Kidney (tissue), 14 donors: ENCODE data around the gene HOXD8. TPM values are rescaled to one million over a fixed set of nuclear protein-coding genes. Genes with fewer than 3 reads are reported as not detected.

Experiments
- DNase-seq, 5 donors: peaks; one replicate each; pipeline ENCODE4 v3.0.0-alpha.2; 2013 to 2020
- FAIRE-seq: peaks from 2 replicates; lab custom pipeline; 2012; peaks lifted over from hg19 to GRCh38; lab: Jason Lieb, UNC
- H3K27ac ChIP-seq, 2 donors: one replicate each; pipeline ENCODE4 v1.7.0; 2013; ENCODE audit warnings: low read depth in 2 of 2, low read length in 2 of 2, inconsistent platforms in 1 of 2
- H3K27me3 ChIP-seq: one replicate; pipeline ENCODE4 v1.7.1; 2013; ENCODE audit warnings: low read length, inconsistent platforms; ENCODE audit not compliant: control insufficient read depth, insufficient read depth
- H3K36me3 ChIP-seq, 3 donors: one replicate each; pipeline versions ENCODE4 v1.7.0 to v1.7.1; 2013; ENCODE audit warnings: low read length in 3 of 3, control low read depth in 1 of 3, inconsistent platforms in 1 of 3; ENCODE audit not compliant: insufficient read depth in 3 of 3, control insufficient read depth in 2 of 3
- H3K4me1 ChIP-seq, 3 donors: one replicate each; pipeline versions ENCODE4 v1.7.0 to v1.7.1; 2013; ENCODE audit warnings: low read length in 3 of 3, inconsistent platforms in 1 of 3, low read depth in 1 of 3; ENCODE audit not compliant: control insufficient read depth in 2 of 3, insufficient read depth in 2 of 3
- H3K4me3 ChIP-seq, 3 donors: one replicate each; pipeline versions ENCODE4 v1.7.0 to v1.8.1; 2013; ENCODE audit warnings: low read length in 3 of 3, control low read depth in 1 of 3, inconsistent platforms in 1 of 3
- H3K9ac ChIP-seq, 3 donors: one replicate each; pipeline versions ENCODE4 v1.7.0 to v1.7.1; 2013; ENCODE audit warnings: low read length in 3 of 3, control low read depth in 1 of 3, inconsistent platforms in 1 of 3
- H3K9me3 ChIP-seq, 3 donors: one replicate each; pipeline versions ENCODE4 v1.7.0 to v1.7.1; 2013; ENCODE audit warnings: low read length in 3 of 3, control low read depth in 1 of 3, inconsistent platforms in 1 of 3; ENCODE audit not compliant: control insufficient read depth in 2 of 3, insufficient read depth in 1 of 3
- CTCF ChIP-seq: IDR thresholded peaks from 3 replicates; pipeline ENCODE4 v1.5.1; 2012; ENCODE audit warnings: mild to moderate bottlenecking, moderate library complexity, borderline replicate concordance; ENCODE audit not compliant: insufficient read depth; ENCODE audit errors: extremely low read depth
- intact Hi-C: fragments of 100-400 bp; cut with DNase I; formaldehyde crosslinking; loops from one replicate; pipeline ENCODE4 v1.11.1; 2022
- polyA plus RNA-seq: library from polyadenylated mRNA; stranded (reverse); fragments of 350-450 nt; fragmentation: Illumina TruSeq; extraction: RNeasy Lipid Tissue Mini Kit (QIAGEN cat#74804); gene quantifications from one replicate; pipeline ENCODE4 v1.2.3, GENCODE V29; 2014; ENCODE audit warnings: low read depth, low replicate concordance; ENCODE audit not compliant: insufficient read depth
- total RNA-seq: library from RNA; stranded (reverse); fragmentation: NEBNext Ultra II Directional; extraction: Animal tissue kit (Norgen Biotek cat#: 25700); gene quantifications from one replicate; pipeline ENCODE4 v1.2.1, GENCODE V29; 2021
- donor health status: control.
- donor health status: control.
- donor health status: control.
- donor health status: control.
- donor health status: control.
- donor health status: DM: yes; HTN: yes; CAD: no.
- donor health status: Normal renal cell carcinoma (clear cell type).

HOXD8 gene
- total and polyA plus RNA-seq, 2 donors from 2014 or later = 76.5 to 122 TPM

DNA sequence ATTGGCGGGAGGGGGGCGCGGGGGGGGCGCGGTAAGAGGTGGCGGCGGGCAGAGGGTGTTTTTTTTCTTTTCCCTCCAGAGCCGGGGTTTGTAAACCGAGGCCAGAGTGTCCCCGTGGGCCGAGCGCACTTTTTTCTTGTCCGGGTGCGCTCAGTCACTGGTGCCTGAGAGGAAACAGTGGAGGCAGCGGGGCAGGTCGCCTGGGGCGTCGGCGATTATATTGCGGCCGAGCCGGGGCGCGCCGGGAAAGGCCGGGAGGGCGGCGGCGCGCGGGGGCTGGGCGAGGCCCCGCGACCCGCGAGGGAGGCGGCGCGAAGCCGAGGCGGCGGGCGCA lies 275 bp downstream of the HOXD8 start:
- FAIRE-seq (no peak), DNase-seq (peak in 1 of 5 donors; percentile 91)
- H3K36me3 ChIP-seq = no peaks in the 10 kb centered on the region
- peak overlapping the region in 1 of 3 donors; percentile 85 for H3K4me3 ChIP-seq
- peaks cover 5 to 12% (median 10%) of the 10 kb centered on the region in 3 donors for H3K4me1 ChIP-seq
- peak overlapping the region; percentile 89 to 94 for H3K27ac ChIP-seq
- intact Hi-C loops = loop anchor here (10.0 kb wide), 2 partner anchors 515 to 1025 kb away; no protein-coding TSS in a partner anchor
- no peaks in the 10 kb centered on the region for H3K9me3 ChIP-seq
- no peak for TF ChIP-seq CTCF
- peak overlapping the region in 1 of 3 donors; percentile 81 for H3K9ac ChIP-seq
- no peaks in the 10 kb centered on the region for H3K27me3 ChIP-seq

- peak overlapping the region; percentile 81 to 96 (median 90) for H3K9ac ChIP-seq
- peak overlapping the region; percentile 89 to 94 for H3K27ac ChIP-seq
- H3K4me1 ChIP-seq = peaks cover 5 to 15% (median 13%) of the 10 kb centered on the region in 3 donors
- no peaks in the 10 kb centered on the region for H3K9me3 ChIP-seq
- DNase-seq = peak; percentile 91 to 97 (median 96)
- TF ChIP-seq CTCF = no peak
- H3K36me3 ChIP-seq = no peaks in the 10 kb centered on the region
- no peak for FAIRE-seq
- peak overlapping the region; percentile 67 to 85 (median 81) for H3K4me3 ChIP-seq
- no peaks in the 10 kb centered on the region for H3K27me3 ChIP-seq
- intact Hi-C loops = no loop called here
These were observed 847 bp downstream of the HOXD8 start for GRCh38 chr2:176130147-176130956.

- TF ChIP-seq CTCF = no peak
- intact Hi-C loops = no loop called here
- H3K9ac ChIP-seq = peak overlapping the region; percentile 81 to 96 (median 90)
- H3K36me3 ChIP-seq = no peaks in the 10 kb centered on the region
- H3K9me3 ChIP-seq = no peaks in the 10 kb centered on the region
- H3K4me3 ChIP-seq = peak overlapping the region; percentile 67 to 85 (median 81)
- DNase-seq = peak in 1 of 5 donors; percentile 39
- peaks cover 5 to 12% (median 9%) of the 10 kb centered on the region in 3 donors for H3K4me1 ChIP-seq
- no peak for FAIRE-seq
- peak overlapping the region; percentile 89 to 94 for H3K27ac ChIP-seq
- no peaks in the 10 kb centered on the region for H3K27me3 ChIP-seq
These were observed 1.7 kb downstream of the HOXD8 start for GRCh38 chr2:176130957-176131847.
